ENCODE data around the gene SPHK2. TPM values are rescaled to one million over a fixed set of nuclear protein-coding genes. Genes with fewer than 3 reads are reported as not detected.

Gene SPHK2
- total RNA-seq, 1 donor from 2014 or later: 6.9 TPM

DNA sequence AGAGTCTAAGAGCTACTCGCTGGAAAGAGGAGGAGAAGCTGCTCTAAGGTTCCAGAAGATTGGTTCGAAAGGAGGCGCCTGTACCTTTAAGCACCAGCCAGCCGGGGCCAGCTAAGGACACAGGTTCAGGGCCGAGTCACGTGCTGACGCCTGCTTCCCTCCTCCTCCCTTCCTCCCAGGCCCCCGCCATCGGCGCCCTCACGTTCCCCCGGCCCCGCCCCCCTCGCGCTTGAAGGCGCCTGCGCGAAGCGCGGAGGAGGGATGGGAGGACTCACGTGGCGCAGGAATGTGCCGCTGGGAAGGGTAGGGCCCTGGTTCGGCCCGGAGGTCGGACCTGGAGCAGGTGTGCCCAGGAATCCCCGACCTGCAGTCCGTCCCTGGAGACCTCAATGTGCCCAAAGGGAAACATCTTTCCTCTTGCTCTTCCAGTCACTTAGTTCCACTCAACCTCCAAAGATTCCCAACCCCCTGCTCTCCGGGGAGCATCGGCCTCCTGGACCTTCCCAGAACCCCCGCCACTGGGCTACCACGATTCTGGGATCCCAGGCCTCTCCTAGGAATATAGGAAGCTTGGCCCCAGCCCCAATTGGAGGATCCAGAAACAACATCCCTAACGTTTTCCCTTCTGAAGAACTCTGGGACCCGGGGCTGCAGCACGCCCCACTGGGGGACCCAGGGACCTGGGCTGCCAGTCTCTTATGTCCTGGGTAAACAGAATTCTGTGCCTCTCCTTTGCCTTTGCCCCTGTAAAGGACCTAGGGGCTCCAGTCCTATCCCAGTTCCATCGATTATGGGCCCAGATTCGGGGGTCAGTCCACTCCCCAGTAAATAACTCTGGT, 15.3 kb downstream of the SPHK2 start:
- peak; percentile 85 for DNase-seq (ENCODE audit: low spot score in 2 of 2)
- FAIRE-seq: no peak

DNA sequence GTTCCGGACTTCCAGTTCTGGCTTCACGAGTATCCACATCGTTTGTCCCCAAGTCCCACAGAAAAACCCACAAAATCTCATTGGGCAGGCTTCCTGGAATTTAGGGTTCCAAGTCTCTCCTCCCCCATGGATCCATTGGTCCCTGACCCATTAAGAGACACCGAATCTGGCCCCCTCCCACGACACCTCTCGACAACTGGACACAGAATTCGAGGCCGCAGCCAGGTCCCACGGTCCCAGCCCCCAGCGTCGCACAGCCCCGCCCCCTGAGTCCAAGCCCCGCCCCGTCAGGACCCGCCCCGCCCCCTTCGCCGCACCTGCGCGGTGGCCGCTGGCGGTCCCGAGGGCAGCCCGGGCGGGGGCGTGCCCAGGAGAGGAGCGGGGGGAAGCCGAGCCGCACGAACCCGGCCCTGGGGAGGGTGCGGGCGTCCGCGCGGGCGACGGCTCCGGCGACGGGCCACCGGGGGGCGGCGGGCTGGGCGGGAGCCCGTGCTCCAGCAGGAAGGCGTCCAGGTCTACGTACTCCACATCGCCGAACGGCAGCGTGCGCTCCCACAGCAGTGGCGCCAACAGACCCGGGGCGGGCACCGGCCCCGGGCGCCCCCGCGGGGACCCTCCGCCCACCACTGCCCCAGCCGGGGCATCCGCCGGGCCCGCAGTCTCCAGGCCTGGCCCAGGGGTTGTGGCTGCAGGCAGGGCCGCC, 16.1 kb downstream of the SPHK2 start:
- DNase-seq (ENCODE audit: low spot score in 2 of 2) (peak; percentile 80), FAIRE-seq (no peak)

DNA sequence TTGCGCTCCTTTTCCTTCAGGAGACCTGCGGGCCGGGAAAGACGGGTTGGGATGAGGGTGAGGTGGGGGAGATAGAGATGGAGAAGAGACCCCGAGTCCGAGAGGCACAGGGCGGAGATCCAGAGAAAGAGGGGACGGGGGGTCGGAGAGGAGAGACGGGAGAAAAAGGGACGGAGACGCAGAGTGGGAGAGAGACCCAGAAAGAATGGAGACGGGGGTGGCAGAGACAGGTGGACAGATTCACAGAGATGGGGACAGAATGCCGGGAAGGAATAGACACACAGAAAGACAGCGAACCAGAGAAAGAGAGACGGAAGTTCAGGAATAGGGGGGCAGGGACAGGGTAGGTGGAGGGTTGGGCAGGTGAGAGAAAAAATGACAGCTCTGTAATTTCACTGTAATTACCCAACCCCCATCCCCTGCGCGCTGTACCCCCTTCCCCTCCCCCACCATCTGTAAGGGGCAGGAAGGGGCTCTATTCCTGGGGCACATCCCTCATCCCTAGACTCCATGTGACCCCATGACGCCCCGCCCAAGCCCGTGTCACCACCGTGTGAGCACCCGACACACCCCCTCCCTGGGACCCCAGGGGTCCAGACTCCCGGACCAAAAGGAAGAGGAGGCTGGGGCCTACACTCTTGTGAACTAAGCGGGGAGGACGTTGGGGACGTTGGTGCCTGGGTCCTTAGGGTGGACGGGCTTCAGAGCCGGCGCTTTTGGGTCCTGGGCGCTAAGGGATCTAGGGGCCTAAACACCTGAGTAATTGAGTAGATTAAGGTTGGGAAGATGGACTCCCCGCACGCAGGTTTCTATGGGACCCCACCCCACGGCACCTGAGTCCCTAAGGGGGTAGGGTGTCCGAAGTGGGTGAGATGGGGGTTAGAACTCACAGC, 16.9 kb downstream of the SPHK2 start:
- FAIRE-seq: no peak
- DNase-seq (ENCODE audit: low spot score in 2 of 2): peak in 1 of 2 donors; percentile 54

DNA sequence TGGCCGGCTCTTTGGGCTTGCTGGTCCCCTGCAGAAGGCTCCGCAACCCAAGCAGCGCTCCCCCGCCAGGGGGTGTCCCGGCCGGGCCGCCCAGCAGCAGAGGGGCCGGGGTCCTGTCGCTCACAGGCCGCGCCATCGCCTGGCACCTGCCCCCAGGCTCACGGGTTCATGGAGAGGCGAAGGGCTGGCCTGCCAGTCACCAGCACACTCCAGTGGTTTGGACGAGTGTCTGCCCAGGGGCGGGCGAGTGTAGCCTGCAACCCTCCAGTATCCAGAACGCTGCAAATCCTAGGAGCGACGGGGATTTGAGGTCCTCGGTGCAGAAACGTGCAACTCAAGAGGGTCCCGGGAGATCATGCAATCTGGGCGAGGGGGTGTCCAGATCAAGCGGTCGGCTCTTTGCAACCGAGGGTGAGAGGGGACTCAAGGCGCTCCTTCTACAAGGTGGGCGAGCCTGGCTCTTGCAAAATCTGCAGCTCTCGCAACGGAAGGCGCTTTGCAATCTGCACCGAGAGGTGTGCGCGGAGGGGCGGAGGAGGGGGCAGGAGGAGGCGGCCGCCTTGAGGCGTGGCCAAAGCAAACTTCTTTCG, 17.6 kb downstream of the SPHK2 start, which contains the start of gene DBP:
TSS of gene DBP (minus strand) at position 521 of the 590 bp plus-strand sequence. CDS start at position 136, 385 bp downstream.
- FAIRE-seq: no peak

DNA sequence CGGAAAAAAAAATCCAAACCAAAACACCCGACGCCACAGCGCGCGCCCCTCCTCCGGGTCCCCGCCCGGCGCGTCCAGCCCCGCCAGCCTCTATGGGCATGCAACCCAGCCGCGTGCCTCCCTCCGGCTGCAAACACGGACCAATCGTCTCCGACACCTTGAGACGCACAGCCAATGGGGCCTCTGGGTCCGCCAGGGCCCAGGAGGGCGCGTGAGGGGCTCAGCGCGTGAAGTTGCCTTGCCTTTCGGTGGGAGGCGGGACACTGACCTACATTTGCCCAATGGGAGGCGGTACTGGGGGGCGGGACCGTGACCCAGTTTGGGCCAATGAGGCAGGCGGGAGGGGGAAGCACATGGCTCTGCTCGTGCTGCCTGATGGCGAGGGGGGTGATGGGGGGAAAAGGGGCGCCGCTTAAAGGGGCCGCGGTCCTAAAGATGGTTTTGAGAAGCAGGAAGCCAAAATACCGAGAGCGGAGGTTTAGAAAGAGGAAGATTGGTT, 18.2 kb downstream of the SPHK2 start:
- FAIRE-seq: no peak

More for the DNA sequence above, 17.6 kb downstream of the SPHK2 start, which contains the start of gene DBP:
- DNase-seq (ENCODE audit: low spot score in 2 of 2): peak in 1 of 2 donors; percentile 67

DNA sequence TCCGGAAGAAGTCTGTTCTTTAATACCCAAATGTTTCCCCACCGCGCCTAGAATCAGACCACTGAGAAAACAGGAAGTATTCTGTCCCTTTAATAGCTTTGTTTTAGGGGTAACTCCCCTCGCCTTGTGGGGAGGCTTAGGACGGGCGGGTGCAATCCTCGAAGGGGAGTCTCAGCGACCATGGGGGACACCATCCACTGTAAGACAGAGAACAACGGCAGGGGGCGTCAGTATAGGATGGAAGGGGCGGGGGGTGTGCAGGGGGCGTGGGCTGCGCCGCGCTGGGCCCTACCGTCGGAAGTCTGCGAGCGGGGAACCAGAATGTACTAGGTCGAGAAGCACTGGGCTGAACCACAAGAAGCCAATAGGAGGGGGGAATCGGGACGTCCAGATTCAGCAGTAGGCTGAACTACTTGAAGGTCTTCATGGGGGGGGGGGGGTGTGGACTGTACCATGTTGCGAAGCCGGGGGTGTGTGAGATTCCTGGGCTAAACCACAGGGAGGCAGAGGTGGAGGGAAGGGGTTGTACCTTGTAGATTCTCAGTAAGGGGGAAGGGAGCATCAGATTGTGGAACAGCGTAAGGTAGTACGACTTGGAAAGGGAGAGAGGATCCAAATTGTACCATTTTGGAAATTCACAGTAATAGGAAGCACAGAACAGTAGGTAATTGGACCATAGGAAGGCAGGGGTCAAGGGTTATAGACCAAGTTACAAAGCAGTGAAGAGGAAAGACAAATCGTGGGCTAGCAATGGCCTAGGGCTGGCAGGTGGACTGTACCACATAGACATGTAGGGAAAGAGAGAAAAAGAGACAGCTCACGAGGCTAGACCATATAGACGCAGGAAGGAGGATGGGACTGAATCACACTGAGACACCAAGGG, 18.9 kb downstream of the SPHK2 start:
- FAIRE-seq (no peak), DNase-seq (ENCODE audit: low spot score in 2 of 2) (peak; percentile 82)

More for the DNA sequence above, 18.2 kb downstream of the SPHK2 start:
- DNase-seq (ENCODE audit: low spot score in 2 of 2): peak; percentile 93 to 96

DNA sequence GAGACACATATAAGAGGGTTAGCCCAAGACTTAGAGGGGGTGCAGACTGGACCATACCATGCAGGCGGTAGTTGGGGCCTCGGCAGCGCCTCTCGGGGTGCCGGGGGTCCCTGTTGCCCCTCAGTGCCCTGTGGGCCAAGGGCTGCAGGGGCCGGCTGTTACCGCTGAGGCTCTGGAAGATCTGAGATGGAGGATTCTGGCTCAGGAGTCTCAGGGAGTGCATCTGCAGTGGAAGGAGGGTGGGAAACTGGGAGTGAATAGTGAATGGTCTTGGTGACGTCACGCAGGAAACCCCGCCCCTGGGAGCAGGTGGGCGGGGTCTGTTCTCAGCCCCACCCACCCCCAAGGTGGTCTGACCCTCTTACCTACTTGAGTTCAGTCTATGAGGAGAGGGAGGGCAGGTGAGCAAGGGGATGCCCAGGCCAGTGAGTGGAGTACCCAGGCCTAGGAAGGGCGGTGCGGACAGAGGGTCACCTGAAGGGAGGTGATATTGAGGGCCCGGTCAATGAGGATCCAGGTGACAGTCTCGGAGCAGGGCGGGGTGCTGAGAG, 19.6 kb downstream of the SPHK2 start:
- FAIRE-seq (no peak), DNase-seq (ENCODE audit: low spot score in 2 of 2) (peak in 1 of 2 donors; percentile 66)

DNA sequence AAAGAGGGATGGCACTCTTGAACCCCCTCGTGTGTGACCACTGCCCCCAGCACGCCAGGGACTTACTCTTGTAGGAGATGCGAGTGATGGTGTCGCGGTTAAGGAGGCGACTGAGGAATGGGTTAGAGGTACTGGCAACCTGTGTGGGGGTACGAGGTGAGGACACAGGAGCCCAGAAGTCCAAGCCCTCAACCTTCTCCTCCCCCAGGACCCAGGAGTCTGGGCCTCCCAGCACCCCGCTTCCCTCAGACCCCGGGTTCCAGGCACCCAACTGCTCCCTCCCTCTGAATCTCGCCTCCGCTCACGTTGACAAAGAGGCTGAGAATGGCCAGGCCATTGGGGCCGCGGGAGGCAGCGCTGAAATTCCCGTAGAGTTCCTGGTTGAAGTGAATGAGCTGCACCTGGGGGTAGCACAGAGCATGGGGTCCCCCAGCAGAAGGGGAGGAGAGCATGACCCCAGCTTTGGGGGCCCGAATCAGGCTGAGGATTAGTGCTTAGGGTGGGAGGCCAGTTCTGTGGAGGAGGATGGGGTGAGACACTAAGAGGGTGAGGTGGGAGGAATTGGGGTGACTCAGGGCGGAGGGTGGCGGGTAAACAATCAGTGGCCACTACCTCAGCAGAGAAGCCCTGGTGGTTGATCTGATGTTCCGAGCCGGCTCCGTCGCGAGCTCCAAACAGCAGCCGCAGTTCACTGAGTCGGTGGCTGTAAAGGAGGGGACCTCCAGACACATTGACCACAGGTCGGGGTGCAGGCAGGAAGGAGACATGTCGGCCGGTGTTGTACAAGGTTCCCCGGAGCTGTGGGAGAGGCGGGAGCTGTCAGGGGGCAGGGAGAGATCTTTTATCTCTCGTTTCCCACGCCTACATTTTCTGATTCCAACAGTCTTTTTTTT, 20.4 kb downstream of the SPHK2 start:
- FAIRE-seq (no peak), DNase-seq (ENCODE audit: low spot score in 2 of 2) (no peak)

DNA sequence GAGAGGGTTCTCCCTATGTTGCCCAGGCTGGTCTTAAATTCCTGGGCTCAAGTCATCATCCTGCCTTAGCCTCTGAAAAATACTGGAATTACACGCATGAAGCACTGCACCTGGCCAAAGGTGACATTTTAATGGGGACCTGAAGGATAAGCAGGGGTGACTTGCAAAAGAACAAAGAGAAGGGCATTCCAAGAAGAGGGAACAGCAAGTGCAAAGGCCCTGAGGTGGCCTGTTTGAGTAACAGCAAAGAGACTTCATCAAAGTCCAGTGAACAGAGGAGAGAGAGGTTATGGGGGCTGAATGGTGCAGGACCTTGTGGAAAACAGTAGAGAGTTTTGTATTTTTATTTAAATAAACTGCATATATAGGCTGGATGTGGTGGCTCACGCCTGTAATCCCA, 22.5 kb downstream of the SPHK2 start:
- FAIRE-seq (no peak), DNase-seq (ENCODE audit: low spot score in 2 of 2) (no peak)

DNA sequence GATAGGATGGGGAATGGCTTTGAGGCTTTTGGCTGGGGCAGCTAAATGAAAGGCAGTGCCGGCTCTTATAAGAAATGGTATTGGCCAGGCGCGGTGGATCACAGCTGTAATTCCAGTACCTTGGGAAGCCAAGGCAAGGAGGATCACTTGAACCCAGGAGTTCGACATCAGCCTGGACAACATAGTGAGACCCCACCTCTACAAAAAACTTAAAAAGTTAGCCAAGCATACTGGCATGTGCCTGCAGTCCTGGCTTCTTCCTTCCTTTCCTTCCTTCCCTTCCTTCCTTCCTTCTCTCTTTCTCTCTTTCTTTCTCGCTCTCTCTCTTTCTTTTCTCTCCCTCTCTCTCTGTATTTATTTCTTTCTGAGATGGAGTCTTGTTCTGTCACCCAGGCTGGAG, 23.6 kb downstream of the SPHK2 start:
- DNase-seq (ENCODE audit: low spot score in 2 of 2) (no peak), FAIRE-seq (no peak)

DNA sequence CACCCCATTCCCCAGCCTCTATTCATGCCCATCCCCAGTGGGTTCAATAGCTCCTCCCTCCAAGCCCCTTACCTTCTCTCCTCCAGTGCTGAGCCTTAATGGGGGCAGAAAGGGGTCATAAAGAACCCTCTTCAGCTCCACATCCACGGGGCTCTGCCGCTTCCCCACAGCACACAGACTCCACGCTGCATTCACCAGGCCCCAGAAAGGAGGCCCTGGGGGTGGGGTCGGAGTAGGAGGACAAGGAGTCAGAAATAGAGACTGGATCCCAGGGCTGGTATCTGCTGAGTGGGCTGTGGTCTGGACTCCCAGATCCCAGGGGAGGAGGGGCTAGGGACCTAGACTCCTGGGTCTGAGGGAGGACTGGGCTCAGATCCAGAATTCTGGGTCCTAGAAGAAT, 25.0 kb downstream of the SPHK2 start:
- FAIRE-seq: no peak
- DNase-seq (ENCODE audit: low spot score in 2 of 2): no peak

DNA sequence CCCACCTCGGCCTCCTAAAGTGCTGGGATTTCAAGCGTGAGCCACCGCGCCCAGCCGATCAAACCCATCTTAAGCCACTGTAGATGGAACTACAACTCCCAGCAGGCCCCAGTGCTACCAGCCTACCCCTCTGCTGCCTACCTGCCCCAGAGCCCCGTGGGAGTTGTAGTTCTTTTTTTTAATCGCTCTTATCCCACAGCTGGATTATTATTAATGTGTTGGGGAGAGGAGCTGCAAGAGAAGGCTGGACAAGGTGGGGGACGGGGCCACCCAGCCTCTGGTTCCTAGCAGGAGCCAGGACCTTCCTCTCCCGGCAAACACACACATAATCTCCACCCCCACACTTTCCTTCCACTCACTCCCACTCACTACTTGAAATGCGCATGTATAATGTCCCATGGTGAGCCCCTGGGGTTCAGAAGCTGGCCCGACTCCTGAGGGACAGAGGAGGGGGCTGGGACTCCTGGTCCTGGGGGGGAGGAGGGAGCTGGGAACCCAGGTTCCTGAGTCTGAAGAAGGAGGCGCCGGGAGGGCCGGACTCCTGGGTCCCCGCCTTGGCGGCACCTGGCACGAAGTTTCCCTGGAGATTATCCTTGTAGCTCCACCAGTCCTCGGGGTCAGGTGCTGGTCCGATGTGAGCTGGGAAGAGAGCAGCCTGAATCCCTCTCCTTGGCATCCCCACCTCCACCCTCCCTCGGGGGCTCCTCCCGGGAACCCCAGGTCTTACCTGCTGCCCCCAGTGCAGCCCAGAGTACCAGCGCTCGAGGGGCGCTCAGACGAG, 25.7 kb downstream of the SPHK2 start:
- DNase-seq (ENCODE audit: low spot score in 2 of 2) (peak; percentile 70 to 80), FAIRE-seq (no peak)

DNA sequence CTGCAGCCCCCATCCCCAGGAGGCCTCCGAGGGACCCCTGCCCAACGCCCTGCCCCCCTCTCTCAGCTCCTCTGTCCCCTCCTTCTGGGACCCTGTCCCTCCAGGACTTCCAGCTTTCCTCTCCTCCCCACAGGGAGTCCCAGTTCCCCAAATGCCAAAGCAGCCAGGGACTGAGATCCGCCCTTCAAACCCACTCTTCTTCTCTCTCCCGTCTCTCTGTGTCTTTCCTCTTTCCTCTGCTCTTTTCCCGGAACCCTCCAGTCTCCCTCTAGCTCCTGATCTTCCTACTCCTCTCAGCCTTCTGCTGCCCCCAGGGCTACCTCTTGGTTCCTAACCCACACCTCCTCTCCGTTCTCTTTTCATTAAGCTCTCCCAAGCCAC, 26.3 kb downstream of the SPHK2 start:
- peak in 1 of 2 donors; percentile 44 for DNase-seq (ENCODE audit: low spot score in 2 of 2)
- FAIRE-seq: no peak

DNA sequence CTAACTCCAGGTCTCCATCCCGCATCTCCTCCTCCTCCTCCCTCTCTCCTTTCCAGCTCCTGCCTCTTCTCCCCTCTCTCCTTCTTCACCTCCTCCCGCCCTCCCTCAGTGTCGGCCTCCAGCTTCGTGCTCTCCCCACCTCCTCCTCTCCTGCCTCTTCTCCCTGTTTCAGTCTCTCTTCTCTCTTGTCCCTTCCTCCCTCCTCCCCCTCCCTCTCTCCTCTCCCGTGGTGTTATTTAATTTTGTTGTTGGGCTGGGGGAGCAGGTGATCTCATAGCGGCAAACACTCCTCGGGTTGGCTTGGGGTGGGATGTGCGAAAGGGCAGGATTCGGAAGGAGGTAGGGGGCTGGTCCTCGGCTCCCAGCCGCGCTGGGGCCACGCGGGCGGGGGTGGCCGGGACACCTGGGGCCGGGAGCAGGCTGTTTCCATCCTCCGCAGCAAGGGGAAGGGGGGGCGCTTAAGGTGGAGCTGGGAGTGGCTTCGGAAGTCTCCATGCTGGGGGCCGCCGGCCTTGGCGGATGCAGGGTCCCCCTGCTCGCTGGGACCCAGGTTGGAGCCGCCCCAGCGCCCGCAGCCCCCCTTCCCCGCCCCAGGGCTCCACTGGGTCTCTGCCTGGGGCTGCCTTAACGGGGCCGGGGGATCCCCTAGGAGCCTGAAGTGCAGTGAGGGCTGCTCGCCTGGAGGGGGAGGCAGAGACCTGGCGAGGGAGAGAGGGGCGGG, 26.9 kb downstream of the SPHK2 start, which contains the start of gene CA11:
TSS of gene CA11 (minus strand) at position 187 of the 721 bp plus-strand sequence. CDS start 555 bp downstream, outside the sequence.
- no peak for FAIRE-seq
- DNase-seq (ENCODE audit: low spot score in 2 of 2): peak; percentile 83 to 91

DNA sequence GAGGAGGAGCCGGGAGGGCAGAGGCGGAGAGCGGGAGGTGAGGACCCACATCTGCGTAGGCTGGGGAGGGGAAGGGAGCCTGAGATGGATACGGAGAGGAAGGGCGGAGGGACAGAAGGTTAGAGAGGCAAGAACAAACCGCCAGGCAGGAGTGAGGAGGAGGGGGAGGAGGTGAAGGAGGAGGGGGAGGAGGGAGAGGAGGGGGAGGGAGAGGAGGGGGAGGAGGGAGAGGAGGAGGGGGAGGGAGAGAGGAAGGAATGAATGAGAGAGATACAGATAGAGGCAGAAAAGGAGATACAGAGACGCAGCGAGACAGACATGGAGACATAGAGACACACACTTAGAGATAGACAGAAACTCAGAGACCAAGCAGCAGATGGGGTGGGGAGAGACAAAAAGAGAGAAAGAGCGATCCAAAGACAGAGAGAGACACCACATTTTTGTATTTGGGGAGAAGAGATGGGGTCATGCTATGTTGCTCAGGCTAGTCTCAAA, 27.5 kb downstream of the SPHK2 start:
- DNase-seq (ENCODE audit: low spot score in 2 of 2): peak in 1 of 2 donors; percentile 24

DNA sequence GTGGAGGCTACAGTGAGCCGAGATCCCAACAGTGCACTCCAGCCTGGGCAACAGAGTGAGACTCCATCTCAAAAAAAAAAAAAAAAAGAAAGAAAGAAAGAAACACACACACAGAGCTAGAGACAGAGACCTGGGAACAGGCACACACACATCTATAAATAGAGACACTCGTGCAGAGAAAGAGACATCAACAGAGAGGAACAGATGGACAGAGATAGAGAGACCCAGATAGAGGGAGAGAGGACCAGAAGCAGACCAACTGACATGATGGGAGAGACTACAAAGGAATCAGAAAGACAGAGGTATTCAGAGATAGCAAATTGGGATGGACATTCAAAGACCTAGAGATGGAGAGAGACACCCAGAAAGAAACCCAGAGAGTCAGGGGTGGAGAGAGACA, 28.8 kb downstream of the SPHK2 start:
- FAIRE-seq: no peak

More for the DNA sequence above, 27.5 kb downstream of the SPHK2 start:
- FAIRE-seq: no peak

More for the DNA sequence above, 28.8 kb downstream of the SPHK2 start:
- DNase-seq (ENCODE audit: low spot score in 2 of 2): no peak

All from frontal cortex (tissue), 4 donors.